Liver (tissue), 9 donors: ENCODE results near the gene BHLHE23. TPM values are rescaled to one million over a fixed set of nuclear protein-coding genes. Genes with fewer than 3 reads are reported as not detected.

Experiments used
- DNase-seq: peaks from one replicate; pipeline ENCODE4 v3.0.0-alpha.2; 2017; ENCODE audit warnings: low spot score
- H3K27ac ChIP-seq, 2 donors: one replicate each; pipeline ENCODE4 v1.7.0; 2013; ENCODE audit warnings: inconsistent platforms in 2 of 2, low read length in 2 of 2, control low read depth in 1 of 2, low read depth in 1 of 2, mild to moderate bottlenecking in 1 of 2
- H3K27me3 ChIP-seq, 4 donors: one replicate each; pipeline versions ENCODE4 v1.6.1 to v1.7.0; 2013; ENCODE audit warnings: low read length in 3 of 4, inconsistent platforms in 1 of 4, mild to moderate bottlenecking in 1 of 4, moderate library complexity in 1 of 4; ENCODE audit not compliant: control insufficient read depth in 4 of 4, insufficient read depth in 4 of 4
- H3K36me3 ChIP-seq, 4 donors: one replicate each; pipeline versions ENCODE4 v1.6.1 to v1.7.0; 2013; ENCODE audit warnings: low read length in 3 of 4, mild to moderate bottlenecking in 3 of 4, low read depth in 1 of 4, moderate library complexity in 1 of 4; ENCODE audit not compliant: control insufficient read depth in 4 of 4, insufficient read depth in 3 of 4
- H3K4me1 ChIP-seq, 4 donors: one replicate each; pipeline versions ENCODE4 v1.6.1 to v1.7.0; 2013; ENCODE audit warnings: low read length in 3 of 4, mild to moderate bottlenecking in 3 of 4, moderate library complexity in 1 of 4; ENCODE audit not compliant: control insufficient read depth in 4 of 4, insufficient read depth in 4 of 4
- H3K4me3 ChIP-seq, 3 donors: one replicate each; pipeline versions ENCODE4 v1.6.1 to v1.7.0; 2013; ENCODE audit warnings: low read length in 3 of 3, control low read depth in 1 of 3, low read depth in 1 of 3, mild to moderate bottlenecking in 1 of 3
- H3K9ac ChIP-seq, 2 donors: one replicate each; pipeline ENCODE4 v1.7.0; 2013; ENCODE audit warnings: low read length in 2 of 2, mild to moderate bottlenecking in 2 of 2, moderate library complexity in 2 of 2, control low read depth in 1 of 2, low read depth in 1 of 2
- H3K9me3 ChIP-seq, 4 donors: one replicate each; pipeline versions ENCODE4 v1.6.1 to v1.7.0; 2013; ENCODE audit warnings: low read length in 3 of 4; ENCODE audit not compliant: control insufficient read depth in 4 of 4
- FOXA1 ChIP-seq: IDR thresholded peaks from 2 replicates; pipeline ENCODE4 v1.6.1; 2016; ENCODE audit warnings: antibody characterized with exemption
- FOXA2 ChIP-seq: IDR thresholded peaks from 2 replicates; pipeline ENCODE4 v1.6.1; 2016; ENCODE audit warnings: antibody characterized with exemption
- GABPA ChIP-seq, 2 donors: IDR thresholded peaks in 1 of 2; conservative IDR thresholded peaks in 1 of 2; 2 replicates each; pipeline ENCODE4 v1.6.1; 2016; ENCODE audit warnings: antibody characterized with exemption in 2 of 2, mild to moderate bottlenecking in 1 of 2, moderate library complexity in 1 of 2
- HNF4A ChIP-seq, 2 donors: conservative IDR thresholded peaks; 2 replicates each; pipeline ENCODE4 v1.6.1; 2016; ENCODE audit warnings: antibody characterized with exemption in 2 of 2, mild to moderate bottlenecking in 2 of 2
- HNF4G ChIP-seq: IDR thresholded peaks from 2 replicates; pipeline ENCODE4 v1.6.1; 2016; ENCODE audit warnings: antibody characterized with exemption
- JUND ChIP-seq, 2 donors: IDR thresholded peaks; 2 replicates each; pipeline ENCODE4 v1.6.1; 2016; ENCODE audit warnings: antibody characterized with exemption in 2 of 2
- NR2F2 ChIP-seq: IDR thresholded peaks from 2 replicates; pipeline ENCODE4 v1.6.1; 2016; ENCODE audit warnings: antibody characterized with exemption
- RAD21 ChIP-seq, 2 donors: IDR thresholded peaks; 2 replicates each; pipeline ENCODE4 v1.6.1; 2016; ENCODE audit warnings: antibody characterized with exemption in 2 of 2, mild to moderate bottlenecking in 2 of 2
- RXRA ChIP-seq, 2 donors: IDR thresholded peaks; 2 replicates each; pipeline ENCODE4 v1.6.1; 2017 to 2018; ENCODE audit warnings: antibody characterized with exemption in 2 of 2, mild to moderate bottlenecking in 1 of 2
- SP1 ChIP-seq: IDR thresholded peaks from 2 replicates; pipeline ENCODE4 v1.6.1; 2018; ENCODE audit warnings: antibody characterized with exemption, mild to moderate bottlenecking
- TAF1 ChIP-seq: conservative IDR thresholded peaks from 2 replicates; pipeline ENCODE4 v1.6.1; 2016; ENCODE audit warnings: antibody characterized with exemption, mild to moderate bottlenecking
- YY1 ChIP-seq: IDR thresholded peaks from 2 replicates; pipeline ENCODE4 v1.6.1; 2016; ENCODE audit warnings: antibody characterized with exemption, mild to moderate bottlenecking
- WGBS: extraction: QIAGEN DNeasy Blood & Tissue Kit; methylation state at CpG from one replicate; pipeline ENCODE4 v1.1.7; 2013; 5-methylcytosine and 5-hydroxymethylcytosine counted together
- polyA plus RNA-seq, 2 donors: library from polyadenylated mRNA; stranded (reverse) in 1 of 2; unstranded in 1 of 2; fragments of 200-250 nt in 1 of 2; fragments of >200 nt in 1 of 2; fragmentation: Nextera tagmentation in 1 of 2; extraction: Ambion mirVana in 1 of 2; gene quantifications; one replicate each; pipeline versions ENCODE4 v1.2.1 to v1.2.3, GENCODE V29; 2013 to 2015
- total RNA-seq, 2 donors: library from RNA; depleted of rRNA; stranded (reverse); fragments of >200 nt; gene quantifications; one replicate each; pipeline ENCODE4 v1.2.3, GENCODE V29; 2014
- TF ChIP-seq, protein P1 (sequence below): IDR thresholded peaks from 2 replicates; pipeline ENCODE4 v1.6.1; 2016; ENCODE audit warnings: antibody characterized with exemption
- TF ChIP-seq, protein P2 (sequence below): fragments of 150-350 bp; IDR thresholded peaks from 2 replicates; pipeline ENCODE4 v1.5.1; 2017; ENCODE audit warnings: improper control_type of control experiment, low read depth, low read length; ENCODE audit not compliant: missing input control
- TF ChIP-seq, protein P3 (sequence below): IDR thresholded peaks from 2 replicates; pipeline ENCODE4 v1.6.1; 2016; ENCODE audit warnings: antibody characterized with exemption
- TF ChIP-seq, protein P4 (sequence below): IDR thresholded peaks from 2 replicates; pipeline ENCODE4 v1.6.1; 2016; ENCODE audit warnings: antibody characterized with exemption, mild to moderate bottlenecking
- TF ChIP-seq, protein P5 (sequence below): IDR thresholded peaks from 2 replicates; pipeline ENCODE4 v1.6.1; 2016; ENCODE audit warnings: antibody characterized with exemption
- donor health status: healthy.
- donor health status: healthy.
- donor health status: healthy.
- donor health status: healthy.
- donor health status: healthy.

BHLHE23 gene
- total and polyA plus RNA-seq, 4 donors: not detected

DNA sequence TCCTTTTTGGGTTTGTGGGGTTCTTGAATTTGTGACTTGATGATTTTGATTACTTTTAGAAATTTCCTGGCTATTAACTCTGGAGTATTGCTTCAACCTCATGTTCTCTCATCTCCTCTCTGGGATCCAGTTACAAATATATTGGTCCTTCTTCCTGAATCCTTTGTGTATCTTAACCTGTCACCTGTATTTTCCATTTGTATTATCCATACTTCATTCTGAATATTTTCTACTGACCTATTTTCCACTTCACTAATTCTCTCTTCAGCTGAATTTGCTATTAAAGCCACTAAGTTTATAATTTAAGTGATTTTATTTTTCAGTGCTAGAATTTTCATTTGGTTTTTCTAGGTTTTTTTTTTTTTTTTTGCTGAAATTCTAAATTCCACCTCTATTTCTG is 6.4 kb upstream of the BHLHE23 start (continued):
- TF ChIP-seq, protein P1, sequence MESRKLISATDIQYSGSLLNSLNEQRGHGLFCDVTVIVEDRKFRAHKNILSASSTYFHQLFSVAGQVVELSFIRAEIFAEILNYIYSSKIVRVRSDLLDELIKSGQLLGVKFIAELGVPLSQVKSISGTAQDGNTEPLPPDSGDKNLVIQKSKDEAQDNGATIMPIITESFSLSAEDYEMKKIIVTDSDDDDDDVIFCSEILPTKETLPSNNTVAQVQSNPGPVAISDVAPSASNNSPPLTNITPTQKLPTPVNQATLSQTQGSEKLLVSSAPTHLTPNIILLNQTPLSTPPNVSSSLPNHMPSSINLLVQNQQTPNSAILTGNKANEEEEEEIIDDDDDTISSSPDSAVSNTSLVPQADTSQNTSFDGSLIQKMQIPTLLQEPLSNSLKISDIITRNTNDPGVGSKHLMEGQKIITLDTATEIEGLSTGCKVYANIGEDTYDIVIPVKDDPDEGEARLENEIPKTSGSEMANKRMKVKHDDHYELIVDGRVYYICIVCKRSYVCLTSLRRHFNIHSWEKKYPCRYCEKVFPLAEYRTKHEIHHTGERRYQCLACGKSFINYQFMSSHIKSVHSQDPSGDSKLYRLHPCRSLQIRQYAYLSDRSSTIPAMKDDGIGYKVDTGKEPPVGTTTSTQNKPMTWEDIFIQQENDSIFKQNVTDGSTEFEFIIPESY: no peak
- no peak for TF ChIP-seq NR2F2
- TF ChIP-seq, protein P2, sequence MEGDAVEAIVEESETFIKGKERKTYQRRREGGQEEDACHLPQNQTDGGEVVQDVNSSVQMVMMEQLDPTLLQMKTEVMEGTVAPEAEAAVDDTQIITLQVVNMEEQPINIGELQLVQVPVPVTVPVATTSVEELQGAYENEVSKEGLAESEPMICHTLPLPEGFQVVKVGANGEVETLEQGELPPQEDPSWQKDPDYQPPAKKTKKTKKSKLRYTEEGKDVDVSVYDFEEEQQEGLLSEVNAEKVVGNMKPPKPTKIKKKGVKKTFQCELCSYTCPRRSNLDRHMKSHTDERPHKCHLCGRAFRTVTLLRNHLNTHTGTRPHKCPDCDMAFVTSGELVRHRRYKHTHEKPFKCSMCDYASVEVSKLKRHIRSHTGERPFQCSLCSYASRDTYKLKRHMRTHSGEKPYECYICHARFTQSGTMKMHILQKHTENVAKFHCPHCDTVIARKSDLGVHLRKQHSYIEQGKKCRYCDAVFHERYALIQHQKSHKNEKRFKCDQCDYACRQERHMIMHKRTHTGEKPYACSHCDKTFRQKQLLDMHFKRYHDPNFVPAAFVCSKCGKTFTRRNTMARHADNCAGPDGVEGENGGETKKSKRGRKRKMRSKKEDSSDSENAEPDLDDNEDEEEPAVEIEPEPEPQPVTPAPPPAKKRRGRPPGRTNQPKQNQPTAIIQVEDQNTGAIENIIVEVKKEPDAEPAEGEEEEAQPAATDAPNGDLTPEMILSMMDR: no peak
- TF ChIP-seq, protein P3, sequence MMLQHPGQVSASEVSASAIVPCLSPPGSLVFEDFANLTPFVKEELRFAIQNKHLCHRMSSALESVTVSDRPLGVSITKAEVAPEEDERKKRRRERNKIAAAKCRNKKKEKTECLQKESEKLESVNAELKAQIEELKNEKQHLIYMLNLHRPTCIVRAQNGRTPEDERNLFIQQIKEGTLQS: no peak

DNA sequence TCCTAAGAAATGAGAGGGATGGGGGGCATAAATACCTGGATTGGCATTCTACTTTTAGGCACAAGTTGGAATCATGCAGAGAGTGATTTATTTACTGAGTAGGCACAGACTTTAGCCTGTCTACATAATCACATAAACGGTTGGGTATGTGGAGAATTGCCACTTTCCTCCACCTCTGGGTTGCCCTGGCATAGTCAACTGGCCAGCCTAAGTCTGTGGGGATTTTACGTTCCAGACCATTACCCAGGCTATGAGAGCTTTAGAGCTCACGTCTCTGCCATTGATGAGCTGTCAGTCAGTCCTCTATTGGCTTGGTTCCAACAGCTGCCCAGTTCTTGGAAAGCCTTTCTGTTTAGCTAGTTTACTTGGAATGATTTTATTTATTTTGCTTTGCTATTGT is 5.0 kb upstream of the BHLHE23 start:
- Histone ChIP-seq H3K27ac (no peak overlapping the region), H3K4me1 (peaks cover 3 to 18% (median 10%) of the 10 kb centered on the region in 4 donors), H3K27me3 (peaks cover 8 to 18% (median 11%) of the 10 kb centered on the region in 4 donors), H3K36me3 (no peaks in the 10 kb centered on the region), H3K4me3 (no peak overlapping the region), H3K9ac (no peak overlapping the region), H3K9me3 (no peaks in the 10 kb centered on the region)
- 26% methylated on average over 3 of the region's 3 CpGs for WGBS
- TF ChIP-seq GABPA (IDR thresholded peaks at IDR 0.05 in 1 of 2, conservative IDR thresholded peaks at IDR 0.05 in 1 of 2) (no peak), JUND (IDR thresholded peaks at IDR 0.05) (no peak), YY1 (no peak), NR2F2 (no peak), HNF4A (conservative IDR thresholded peaks at IDR 0.05) (no peak), FOXA2 (no peak), FOXA1 (no peak), SP1 (no peak), HNF4G (no peak), RXRA (IDR thresholded peaks at IDR 0.05) (no peak), RAD21 (IDR thresholded peaks at IDR 0.05) (no peak), TAF1 (no peak)
- TF ChIP-seq, protein P3: no peak
- TF ChIP-seq, protein P1: no peak
- TF ChIP-seq, protein P4, sequence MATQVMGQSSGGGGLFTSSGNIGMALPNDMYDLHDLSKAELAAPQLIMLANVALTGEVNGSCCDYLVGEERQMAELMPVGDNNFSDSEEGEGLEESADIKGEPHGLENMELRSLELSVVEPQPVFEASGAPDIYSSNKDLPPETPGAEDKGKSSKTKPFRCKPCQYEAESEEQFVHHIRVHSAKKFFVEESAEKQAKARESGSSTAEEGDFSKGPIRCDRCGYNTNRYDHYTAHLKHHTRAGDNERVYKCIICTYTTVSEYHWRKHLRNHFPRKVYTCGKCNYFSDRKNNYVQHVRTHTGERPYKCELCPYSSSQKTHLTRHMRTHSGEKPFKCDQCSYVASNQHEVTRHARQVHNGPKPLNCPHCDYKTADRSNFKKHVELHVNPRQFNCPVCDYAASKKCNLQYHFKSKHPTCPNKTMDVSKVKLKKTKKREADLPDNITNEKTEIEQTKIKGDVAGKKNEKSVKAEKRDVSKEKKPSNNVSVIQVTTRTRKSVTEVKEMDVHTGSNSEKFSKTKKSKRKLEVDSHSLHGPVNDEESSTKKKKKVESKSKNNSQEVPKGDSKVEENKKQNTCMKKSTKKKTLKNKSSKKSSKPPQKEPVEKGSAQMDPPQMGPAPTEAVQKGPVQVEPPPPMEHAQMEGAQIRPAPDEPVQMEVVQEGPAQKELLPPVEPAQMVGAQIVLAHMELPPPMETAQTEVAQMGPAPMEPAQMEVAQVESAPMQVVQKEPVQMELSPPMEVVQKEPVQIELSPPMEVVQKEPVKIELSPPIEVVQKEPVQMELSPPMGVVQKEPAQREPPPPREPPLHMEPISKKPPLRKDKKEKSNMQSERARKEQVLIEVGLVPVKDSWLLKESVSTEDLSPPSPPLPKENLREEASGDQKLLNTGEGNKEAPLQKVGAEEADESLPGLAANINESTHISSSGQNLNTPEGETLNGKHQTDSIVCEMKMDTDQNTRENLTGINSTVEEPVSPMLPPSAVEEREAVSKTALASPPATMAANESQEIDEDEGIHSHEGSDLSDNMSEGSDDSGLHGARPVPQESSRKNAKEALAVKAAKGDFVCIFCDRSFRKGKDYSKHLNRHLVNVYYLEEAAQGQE: no peak
- TF ChIP-seq, protein P2: no peak
- TF ChIP-seq, protein P5, sequence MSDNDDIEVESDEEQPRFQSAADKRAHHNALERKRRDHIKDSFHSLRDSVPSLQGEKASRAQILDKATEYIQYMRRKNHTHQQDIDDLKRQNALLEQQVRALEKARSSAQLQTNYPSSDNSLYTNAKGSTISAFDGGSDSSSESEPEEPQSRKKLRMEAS: no peak
- no peak for DNase-seq
